Motor neuron (in vitro differentiated cells): ENCODE data around the gene SLIT1. TPM values are rescaled to one million over a fixed set of nuclear protein-coding genes. Genes with fewer than 3 reads are reported as not detected.

Source experiments
- ATAC-seq, 8 experiments: fragments of 200-7000 bp; cut with Tn5 transposase; replicated peaks in 6 of 8; 2 replicates each; pipeline ENCODE4 v1.8.0; 2021; ENCODE audit warnings: mild to moderate bottlenecking in 8 of 8, moderate library complexity in 8 of 8
- H3K27ac ChIP-seq, 2 donors: fragments of 250-450 bp; sonication (Bioruptor Pico); 2 replicates each; pipeline ENCODE4 v1.9.0; 2021; ENCODE audit warnings: antibody characterized with exemption in 2 of 2, mild to moderate bottlenecking in 2 of 2, moderate library complexity in 1 of 2
- H3K4me1 ChIP-seq, 2 donors: fragments of 250-450 bp; sonication (Bioruptor Pico); replicated peaks in 1 of 2; 2 replicates each; pipeline ENCODE4 v1.6.1; 2021; ENCODE audit warnings: antibody characterized with exemption in 2 of 2, mild to moderate bottlenecking in 2 of 2, moderate library complexity in 1 of 2
- H3K4me3 ChIP-seq, 5 donors: fragments of 250-450 bp; sonication (Bioruptor Pico); 2 replicates each; pipeline ENCODE4 v1.9.0; 2021; ENCODE audit warnings: antibody characterized with exemption in 5 of 5, mild to moderate bottlenecking in 5 of 5, moderate library complexity in 4 of 5
- WGBS, 10 experiments: fragments of 450-650 bp; shearing (Covaris generic); methylation state at CpG; one replicate each; pipeline ENCODE4 v1.0.0; 2022; 5-methylcytosine and 5-hydroxymethylcytosine counted together
- in situ Hi-C, 9 experiments: fragments of 400-800 bp; cut with MboI; loops; one replicate each; pipeline ENCODE4 v1.15.0; 2021; ENCODE audit warnings: low sequenced_read_pairs in 9 of 9, low pct_unique_long_range_greater_than_20kb in 2 of 9; ENCODE audit not compliant: unreplicated experiment in 9 of 9
- total RNA-seq, 8 experiments: library from RNA; unstranded; fragments of 300-600 nt; gene quantifications; 2 replicates each; pipeline versions ENCODE4 v1.2.3 to v1.2.4, GENCODE V29; 2022

SLIT1 gene
- total RNA-seq, 8 experiments from 2014 or later = 0.20 to 137 (median 54.2) TPM

DNA sequence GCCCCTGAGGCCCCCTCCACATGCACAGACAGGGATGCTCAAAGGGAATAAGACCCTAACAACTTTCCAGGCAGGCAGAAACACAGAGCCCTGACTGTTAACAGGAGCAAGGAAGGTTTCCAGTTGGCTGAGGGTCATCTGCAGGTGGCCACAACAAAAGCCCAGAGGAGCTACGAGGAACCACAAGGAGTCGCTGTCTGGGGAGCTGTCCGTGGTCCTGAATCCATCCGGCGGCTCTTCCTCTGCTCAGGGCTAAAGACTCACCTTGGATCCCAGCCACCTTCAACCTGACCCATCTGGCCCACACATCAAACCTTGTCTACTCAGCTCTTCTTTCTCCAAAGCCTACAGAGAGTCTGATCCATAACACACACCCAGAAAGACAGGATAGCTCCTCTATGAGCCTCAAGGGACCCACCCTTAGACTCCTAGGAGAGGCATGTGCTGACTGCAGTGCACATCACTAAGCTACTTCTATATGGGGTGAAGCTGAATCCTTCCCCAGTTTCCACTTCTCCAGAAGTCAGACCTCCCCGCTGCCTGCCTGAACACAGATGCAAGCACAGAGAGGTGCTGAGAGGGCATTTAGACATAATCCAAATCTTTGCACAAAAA, 104.0 kb downstream of the SLIT1 start:
- WGBS, 10 experiments = 0 to 100% (median 38%) methylated on average over 1 to 5 of the region's 6 CpGs; no CpG with 5 or more reads in 5 of the 10 experiments
- in situ Hi-C loops = loop anchor here in 1 of 9 experiments (25.0 kb wide), 1 partner anchor 106 kb away; the partner anchor contains the start of gene SLIT1
- ATAC-seq = peak in 6 of 8 experiments; percentile 39 to 96 (median 67)
- no peak overlapping the region for H3K27ac ChIP-seq
- peaks cover 28 to 33% of the 10 kb centered on the region in 2 donors for H3K4me1 ChIP-seq
- H3K4me3 ChIP-seq = no peak overlapping the region

DNA sequence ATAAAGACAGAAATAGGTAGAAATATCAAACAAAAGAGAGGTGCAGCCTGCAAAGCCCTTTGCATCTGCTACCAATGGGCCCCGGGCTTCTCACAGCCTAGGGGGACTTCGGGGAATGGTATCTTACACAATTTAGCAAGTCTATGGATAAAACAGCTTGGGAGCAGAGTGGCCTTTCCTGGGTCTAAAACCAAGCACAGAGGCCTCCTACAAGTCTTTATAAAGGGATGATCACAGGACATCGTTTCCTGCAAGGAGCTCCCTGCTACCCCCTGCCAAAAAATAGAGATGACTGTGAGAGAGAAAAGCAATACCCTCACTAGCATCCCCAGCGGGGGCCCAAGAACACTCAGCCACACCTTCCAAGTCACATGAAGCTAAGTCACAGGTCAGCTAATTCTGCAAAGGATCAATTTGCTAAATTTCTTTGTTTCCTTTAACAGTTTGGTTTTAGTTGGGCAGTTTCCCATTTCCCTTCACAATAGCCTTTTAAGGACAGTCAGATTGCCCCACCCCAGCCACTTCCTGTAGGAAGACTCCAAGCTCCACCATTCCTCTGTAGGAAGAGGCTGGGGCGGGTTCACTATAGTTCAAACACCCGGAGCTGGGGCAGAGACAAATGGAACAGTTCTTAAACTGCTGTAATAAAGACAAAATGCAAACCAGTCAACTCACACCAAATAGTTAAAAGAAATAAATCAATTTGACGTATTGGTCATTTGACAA, 105.5 kb downstream of the SLIT1 start:
- no peak for ATAC-seq
- Histone ChIP-seq H3K27ac (no peak overlapping the region), H3K4me1 (peaks cover 28 to 33% of the 10 kb centered on the region in 2 donors), H3K4me3 (no peak overlapping the region)
- 20 to 77% (median 52%) methylated on average over 2 to 7 of the region's 7 CpGs; no CpG with 5 or more reads in 1 of the 10 experiments for WGBS, 10 experiments
- in situ Hi-C loops = loop anchor here in 1 of 9 experiments (25.0 kb wide), 1 partner anchor 107 kb away; the partner anchor contains the start of gene SLIT1

DNA sequence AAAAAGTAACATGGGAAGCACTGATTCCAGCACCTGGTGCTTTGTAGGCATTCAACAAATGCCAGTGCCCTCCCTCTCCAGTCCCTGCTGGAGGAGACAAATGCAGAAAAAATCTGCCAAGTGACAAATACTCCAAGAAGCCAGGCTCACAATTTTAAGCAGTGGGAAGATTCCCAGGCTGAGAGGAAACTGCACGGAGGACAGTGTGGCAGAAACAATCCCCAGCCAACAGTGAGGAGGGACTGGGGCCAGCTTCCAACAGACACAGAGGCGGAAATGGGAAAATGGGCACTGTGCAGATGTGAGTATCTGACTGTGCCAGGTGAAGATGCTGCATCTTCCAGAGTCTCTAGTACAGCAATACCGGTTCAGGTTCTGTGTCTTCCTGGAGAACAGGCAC, 106.3 kb downstream of the SLIT1 start:
- Histone ChIP-seq H3K4me3 (no peak overlapping the region), H3K27ac (no peak overlapping the region), H3K4me1 (peaks cover 34 to 37% of the 10 kb centered on the region in 2 donors)
- WGBS, 10 experiments = 0 to 95% (median 66%) methylated on average over 1 to 3 of the region's 3 CpGs; no CpG with 5 or more reads in 4 of the 10 experiments
- in situ Hi-C loops = loop anchor here in 8 of 9 experiments (10.0 to 25.0 kb wide), 4 partner anchors 108 to 135 kb away; partner anchors contain the start of gene SLIT1 (in 1 of the 8)
- no peak for ATAC-seq

DNA sequence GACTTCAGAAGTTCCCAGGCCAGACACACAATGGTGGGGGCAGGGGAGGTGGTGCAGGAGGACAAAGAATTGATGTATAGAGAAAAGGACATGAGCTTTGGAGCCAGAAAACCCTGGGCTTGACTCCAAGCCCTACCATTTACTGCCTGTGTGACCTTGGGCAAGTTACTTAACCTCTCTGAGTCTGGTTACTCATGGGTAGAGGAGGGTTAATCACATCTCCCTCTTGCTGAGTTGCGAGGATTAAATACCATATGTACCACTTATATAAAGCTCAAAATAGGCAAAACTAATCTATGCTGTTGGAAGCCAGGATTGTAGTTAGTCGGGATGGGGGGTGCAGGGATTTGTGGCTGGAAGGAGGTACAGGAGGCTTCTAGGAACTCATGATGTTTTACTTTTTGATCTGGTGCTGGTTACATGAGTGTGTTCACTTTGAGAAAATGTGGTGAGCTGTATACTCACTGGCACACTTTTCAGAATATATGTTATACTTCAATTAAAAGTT, 106.8 kb downstream of the SLIT1 start:
- 12 to 100% (median 84%) methylated on average over 1 to 2 of the region's 2 CpGs; no CpG with 5 or more reads in 2 of the 10 experiments for whole genome bisulfite sequencing, 10 experiments
- peaks cover 39 to 41% of the 10 kb centered on the region in 2 donors for H3K4me1 ChIP-seq
- in situ Hi-C loops = loop anchor here in 8 of 9 experiments (10.0 to 25.0 kb wide), 4 partner anchors 108 to 136 kb away; partner anchors contain the start of gene SLIT1 (in 1 of the 8)
- no peak for ATAC-seq
- H3K4me3 ChIP-seq = no peak overlapping the region
- no peak overlapping the region for H3K27ac ChIP-seq

DNA sequence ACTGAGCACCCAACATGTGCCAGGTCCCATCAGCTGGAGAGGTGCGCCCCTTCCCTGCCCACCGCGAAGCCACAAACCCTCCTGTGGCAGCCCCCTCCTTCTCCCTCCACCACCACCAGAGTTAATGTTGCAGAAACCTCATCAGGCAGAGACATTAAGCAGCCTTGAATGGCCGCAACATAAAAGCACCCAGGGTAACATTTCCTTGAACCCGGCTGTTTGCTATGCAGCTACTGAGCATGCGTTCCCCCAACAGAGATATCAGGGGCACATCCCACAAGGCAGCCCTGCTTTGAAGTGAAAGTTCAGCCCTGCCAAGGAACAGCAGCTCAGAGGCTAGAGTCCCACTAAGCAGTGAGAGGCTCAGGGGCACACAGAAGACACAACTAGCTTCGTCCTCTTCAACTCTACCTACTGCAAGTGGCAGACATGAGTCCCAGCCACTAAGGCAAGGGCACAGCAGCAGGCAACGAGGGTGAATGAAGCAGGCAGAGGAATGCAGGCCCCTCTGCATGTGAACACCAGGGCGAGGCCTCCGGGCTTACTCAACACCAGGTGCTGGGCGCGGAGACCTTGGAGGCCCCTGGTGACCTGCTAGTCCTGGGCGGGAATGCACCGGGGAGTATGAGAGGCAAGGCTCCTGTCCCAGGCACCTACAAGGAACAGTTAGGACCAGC, 107.4 kb downstream of the SLIT1 start:
- no peak overlapping the region for H3K27ac ChIP-seq
- H3K4me3 ChIP-seq = no peak overlapping the region
- 19 to 89% (median 52%) methylated on average over 1 to 7 of the region's 14 CpGs; no CpG with 5 or more reads in 2 of the 10 experiments for WGBS, 10 experiments

DNA sequence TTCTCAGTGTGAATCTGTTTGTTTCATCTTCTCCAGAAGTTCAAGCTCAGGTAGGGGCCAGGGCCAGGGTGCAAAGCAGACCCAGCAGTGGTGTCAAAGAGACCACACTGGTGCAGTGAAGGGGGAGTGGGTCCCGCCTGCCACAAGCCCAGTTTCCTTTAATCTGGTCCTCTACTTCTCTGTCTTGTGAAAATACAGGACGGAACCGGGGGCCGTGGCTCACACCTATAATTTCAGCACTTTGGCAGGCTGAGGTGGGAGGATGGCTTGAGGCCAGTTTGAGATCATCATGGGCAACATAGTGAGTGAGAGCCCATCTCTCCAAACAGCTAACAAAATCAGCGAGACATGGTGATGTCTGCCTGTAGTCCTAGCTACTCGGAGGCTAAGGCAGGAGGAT, 109.0 kb downstream of the SLIT1 start:
- 43 to 100% (median 80%) methylated on average over 1 to 6 of the region's 6 CpGs; no CpG with 5 or more reads in 5 of the 10 experiments for WGBS, 10 experiments
- peaks cover 36 to 56% of the 10 kb centered on the region in 2 donors for H3K4me1 ChIP-seq
- no peak overlapping the region for H3K27ac ChIP-seq
- H3K4me3 ChIP-seq = no peak overlapping the region
- in situ Hi-C loops = loop anchor here in 8 of 9 experiments (10.0 to 25.0 kb wide), 4 partner anchors 111 to 138 kb away; partner anchors contain the start of gene SLIT1 (in 1 of the 8)
- no peak for ATAC-seq

More for the DNA sequence above, 107.4 kb downstream of the SLIT1 start:
- in situ Hi-C loops = loop anchor here in 8 of 9 experiments (10.0 to 25.0 kb wide), 4 partner anchors 109 to 136 kb away; partner anchors contain the start of gene SLIT1 (in 1 of the 8)
- ATAC-seq = peak in 1 of 8 experiments; percentile 21
- peaks cover 39 to 43% of the 10 kb centered on the region in 2 donors for H3K4me1 ChIP-seq

DNA sequence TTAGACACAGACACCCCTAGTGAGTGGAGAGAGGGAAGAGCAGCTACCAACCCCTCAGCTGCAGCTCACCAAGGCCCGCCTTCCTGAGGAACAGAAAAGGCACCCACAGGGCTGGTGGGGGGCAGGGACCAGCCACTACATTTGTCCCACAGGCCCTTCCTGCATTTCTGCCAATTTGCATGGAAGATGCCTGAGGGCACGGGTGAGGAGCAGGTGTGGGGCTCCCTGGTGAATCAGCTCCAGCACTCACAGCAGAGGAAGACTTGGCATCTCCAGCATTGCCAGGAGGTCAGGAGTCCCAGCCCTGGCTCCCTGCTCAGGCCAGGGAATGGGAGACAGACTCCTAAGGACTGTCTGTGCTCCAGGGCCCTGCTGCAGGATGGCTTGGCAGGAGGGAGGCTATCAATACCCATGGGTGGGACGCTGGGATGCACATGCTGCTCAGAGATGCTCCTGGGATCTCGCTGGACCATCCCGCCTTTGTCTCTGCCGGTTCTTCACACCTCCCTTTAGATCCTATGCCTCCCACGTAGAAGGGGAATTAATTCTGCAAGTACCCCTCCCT, 109.7 kb downstream of the SLIT1 start:
- Histone ChIP-seq H3K4me1 (peaks cover 43 to 57% of the 10 kb centered on the region in 2 donors), H3K27ac (no peak overlapping the region), H3K4me3 (no peak overlapping the region)
- WGBS, 10 experiments = 15 to 70% methylated on average over 2 of the region's 7 CpGs; no CpG with 5 or more reads in 8 of the 10 experiments
- in situ Hi-C loops = loop anchor here in 8 of 9 experiments (10.0 to 25.0 kb wide), 4 partner anchors 111 to 139 kb away; partner anchors contain the start of gene SLIT1 (in 1 of the 8)
- peak in 1 of 8 experiments; percentile 49 for ATAC-seq

DNA sequence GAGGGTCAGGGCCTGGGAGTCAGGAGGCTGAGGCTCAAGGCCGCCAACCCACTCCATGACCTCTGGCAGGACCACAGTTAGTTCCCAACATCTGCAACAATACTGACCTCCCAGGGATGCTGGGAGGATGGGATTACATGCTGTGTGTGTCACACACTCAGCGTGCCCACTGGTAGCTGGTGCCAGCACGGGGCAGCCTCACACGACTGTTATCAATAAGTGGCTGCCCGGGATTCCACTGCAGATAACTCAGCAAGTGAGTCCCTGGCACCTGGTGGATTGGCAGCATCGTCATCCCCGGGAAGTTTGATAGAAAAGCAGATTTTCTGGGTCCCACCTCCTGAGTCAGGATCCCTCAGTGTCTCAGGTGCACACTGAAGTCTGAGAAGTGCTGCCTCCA, 110.3 kb downstream of the SLIT1 start:
- in situ Hi-C loops = loop anchor here in 8 of 9 experiments (10.0 to 25.0 kb wide), 4 partner anchors 112 to 139 kb away; partner anchors contain the start of gene SLIT1 (in 1 of the 8)
- 88 to 100% (median 95%) methylated on average over 1 to 5 of the region's 7 CpGs; no CpG with 5 or more reads in 6 of the 10 experiments for whole genome bisulfite sequencing, 10 experiments
- no peak for ATAC-seq

DNA sequence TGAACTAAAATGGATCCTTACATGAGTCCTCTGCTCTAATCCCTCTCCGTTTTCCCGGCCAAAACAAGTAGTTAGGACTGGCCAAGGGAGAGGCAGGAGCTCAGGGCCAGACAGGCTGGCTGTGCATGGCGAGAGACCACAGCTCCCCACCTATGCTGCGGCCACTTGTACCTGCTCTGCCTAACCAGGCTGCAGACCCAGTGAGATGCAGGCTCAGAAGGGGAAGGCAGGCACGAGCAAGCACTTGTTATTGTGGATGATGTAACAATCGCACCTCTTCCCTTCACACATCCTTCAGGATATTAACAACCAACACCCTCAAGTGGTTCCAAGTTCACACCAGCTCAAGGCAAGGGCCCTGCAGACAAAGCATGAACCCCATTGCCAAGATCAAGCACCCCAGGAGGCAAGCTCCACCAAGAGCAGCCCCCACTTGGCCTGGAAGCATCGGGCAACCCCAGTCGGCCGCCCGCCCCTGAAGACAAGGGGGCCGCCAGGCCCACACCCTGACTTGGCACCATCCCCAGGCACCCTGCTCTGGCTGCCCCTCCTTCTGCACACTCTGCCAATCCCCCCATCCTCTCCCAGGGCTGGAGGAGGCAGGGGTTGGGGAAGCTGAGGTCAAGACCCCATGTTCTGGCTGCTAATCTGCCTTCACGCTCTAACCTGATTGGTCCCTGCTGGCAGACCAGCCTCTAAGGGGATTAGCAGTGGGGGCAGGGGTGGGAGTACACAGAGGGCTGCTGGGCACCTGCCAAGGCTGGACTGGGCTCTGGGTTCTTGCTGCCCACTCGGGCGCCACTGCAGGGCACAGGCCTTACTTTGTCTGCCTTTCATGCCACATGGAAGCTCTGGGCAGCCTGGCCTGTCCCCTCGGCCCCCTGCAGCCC, 111.3 kb downstream of the SLIT1 start:
- no peak overlapping the region for H3K4me3 ChIP-seq
- peaks cover 30 to 42% of the 10 kb centered on the region in 2 donors for H3K4me1 ChIP-seq
- ATAC-seq = peak in 5 of 8 experiments; percentile 21 to 60 (median 29)
- no peak overlapping the region for H3K27ac ChIP-seq
- in situ Hi-C loops = loop anchor here (10.0 to 25.0 kb wide), 5 partner anchors 113 to 140 kb away; partner anchors contain the start of gene SLIT1 (in 1 of the 9)
- 43 to 100% (median 86%) methylated on average over 1 to 9 of the region's 15 CpGs; no CpG with 5 or more reads in 5 of the 10 experiments for WGBS, 10 experiments

More for the DNA sequence above, 110.3 kb downstream of the SLIT1 start:
- Histone ChIP-seq H3K4me3 (no peak overlapping the region), H3K4me1 (peaks cover 38 to 51% of the 10 kb centered on the region in 2 donors), H3K27ac (no peak overlapping the region)

DNA sequence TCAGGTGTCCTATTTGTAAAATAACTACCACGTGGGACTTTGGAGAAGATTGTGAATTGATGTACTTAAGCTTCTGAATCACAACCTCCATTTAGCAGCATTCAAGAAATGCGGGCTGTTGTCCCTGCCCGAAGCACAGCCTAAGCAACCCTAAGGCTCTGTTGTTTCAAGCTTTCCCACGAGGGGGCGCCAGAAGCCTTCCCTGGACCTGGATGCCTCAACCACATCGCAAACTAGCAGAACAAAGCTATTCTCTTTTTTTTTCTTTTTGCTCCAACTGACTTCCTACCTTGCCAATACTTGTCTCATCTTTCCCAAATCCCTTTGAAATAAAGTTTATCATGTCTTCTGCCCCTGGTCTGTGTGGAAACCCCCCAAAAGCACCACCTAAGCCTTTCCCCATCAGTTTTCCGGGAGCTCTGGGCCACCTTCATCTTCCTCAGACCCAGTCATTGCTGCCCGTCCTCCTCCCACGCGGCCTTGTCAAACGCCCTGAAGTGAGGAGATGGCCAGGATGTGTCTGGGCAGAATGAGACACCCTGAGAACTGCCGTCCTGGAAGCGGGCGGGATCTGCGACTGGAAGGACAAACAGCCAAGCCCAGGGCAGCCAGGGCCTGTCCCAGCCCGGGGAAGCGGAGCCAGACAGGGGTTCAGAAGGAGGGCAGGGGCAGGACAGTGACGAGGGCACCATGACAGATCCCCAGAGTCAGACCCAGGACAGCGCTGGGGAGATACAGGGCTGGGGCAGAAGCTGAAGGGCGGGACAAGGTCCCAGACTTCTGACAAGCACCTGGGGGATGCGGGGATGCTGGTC, 112.7 kb downstream of the SLIT1 start:
- peak; percentile 77 to 96 (median 87) for ATAC-seq
- 0 to 41% (median 1%) methylated on average over 1 to 13 of the region's 21 CpGs; no CpG with 5 or more reads in 1 of the 10 experiments for WGBS, 10 experiments
- Histone ChIP-seq H3K4me3 (no peak overlapping the region), H3K4me1 (peaks cover 26 to 35% of the 10 kb centered on the region in 2 donors), H3K27ac (no peak overlapping the region)
- in situ Hi-C loops = loop anchor here in 8 of 9 experiments (10.0 to 25.0 kb wide), 4 partner anchors 122 to 142 kb away; no protein-coding TSS in a partner anchor
